Measurements from ENCODE around the gene SCO1. TPM values are rescaled to one million over a fixed set of nuclear protein-coding genes. Genes with fewer than 3 reads are reported as not detected.
A peak's percentile ranks its signal among the peaks of the same experiment; 100 is the strongest.

SCO1 gene
- total and polyA plus RNA-seq, 2 donors (not counting 1 experiment from before 2014, with no cell fraction given) = 5.9 to 28.6 TPM

DNA sequence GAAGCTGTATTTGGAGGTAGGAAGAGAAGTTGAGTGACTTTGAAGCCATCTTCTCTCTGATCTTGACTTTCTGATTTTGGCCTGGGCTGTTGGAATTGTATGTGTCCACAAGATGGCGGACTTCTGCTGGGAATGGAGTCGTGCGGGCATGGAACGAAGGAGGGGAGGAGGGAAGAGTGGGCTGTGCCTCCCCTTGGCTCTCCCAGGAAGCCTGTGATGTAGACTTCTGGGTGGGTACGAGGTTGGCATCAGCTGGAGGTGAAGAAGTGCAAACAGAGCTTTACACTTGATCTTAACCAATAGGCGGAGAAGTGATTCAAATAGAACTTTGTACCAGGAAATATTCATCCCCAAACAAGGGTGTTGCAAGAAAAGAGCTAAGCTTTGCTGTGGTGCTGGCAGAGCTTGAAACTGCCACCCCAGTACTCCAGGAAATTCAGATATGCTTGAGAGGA, 39.9 kb upstream of the SCO1 start:
- no peaks in the 10 kb centered on the region for H4K20me1 ChIP-seq (ENCODE audit: control insufficient read depth, insufficient read depth, low read length, poor library complexity, severe bottlenecking)
- H3K27ac ChIP-seq (ENCODE audit: low read length in 2 of 2) = no peak overlapping the region
- intact Hi-C loops (cut with micrococcal nuclease) = no loop called here
- DNase-seq (peak; percentile 28), ATAC-seq (ENCODE audit: low read depth) (no peak)
- H3K9ac ChIP-seq (ENCODE audit: low read length) = no peak overlapping the region
- POLR2A ChIA-PET = no interaction called here
- H3K79me2 ChIP-seq (ENCODE audit: control insufficient read depth, insufficient read depth, low read length) = no peaks in the 10 kb centered on the region
- TF ChIP-seq, protein P1, sequence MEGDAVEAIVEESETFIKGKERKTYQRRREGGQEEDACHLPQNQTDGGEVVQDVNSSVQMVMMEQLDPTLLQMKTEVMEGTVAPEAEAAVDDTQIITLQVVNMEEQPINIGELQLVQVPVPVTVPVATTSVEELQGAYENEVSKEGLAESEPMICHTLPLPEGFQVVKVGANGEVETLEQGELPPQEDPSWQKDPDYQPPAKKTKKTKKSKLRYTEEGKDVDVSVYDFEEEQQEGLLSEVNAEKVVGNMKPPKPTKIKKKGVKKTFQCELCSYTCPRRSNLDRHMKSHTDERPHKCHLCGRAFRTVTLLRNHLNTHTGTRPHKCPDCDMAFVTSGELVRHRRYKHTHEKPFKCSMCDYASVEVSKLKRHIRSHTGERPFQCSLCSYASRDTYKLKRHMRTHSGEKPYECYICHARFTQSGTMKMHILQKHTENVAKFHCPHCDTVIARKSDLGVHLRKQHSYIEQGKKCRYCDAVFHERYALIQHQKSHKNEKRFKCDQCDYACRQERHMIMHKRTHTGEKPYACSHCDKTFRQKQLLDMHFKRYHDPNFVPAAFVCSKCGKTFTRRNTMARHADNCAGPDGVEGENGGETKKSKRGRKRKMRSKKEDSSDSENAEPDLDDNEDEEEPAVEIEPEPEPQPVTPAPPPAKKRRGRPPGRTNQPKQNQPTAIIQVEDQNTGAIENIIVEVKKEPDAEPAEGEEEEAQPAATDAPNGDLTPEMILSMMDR (IDR thresholded peaks at IDR 0.05) = peak; percentile 41
- no peak for TF ChIP-seq EZH2 (IDR thresholded peaks at IDR 0.05; ENCODE audit: borderline replicate concordance, insufficient read depth, low read depth, low read length, poor library complexity, severe bottlenecking)
- no peak overlapping the region for H3K4me2 ChIP-seq (replicated peaks; ENCODE audit: low read depth, low read length, poor library complexity, severe bottlenecking)
- H2AFZ ChIP-seq (ENCODE audit: insufficient read depth, low read depth, low read length, poor library complexity, severe bottlenecking) = peak overlapping the region; percentile 30
- H3K36me3 ChIP-seq (replicated peaks in 1 of 2; ENCODE audit: control extremely low read depth in 1 of 2, control insufficient read depth in 1 of 2, extremely low read depth in 1 of 2, insufficient read depth in 2 of 2, low read length in 1 of 2) = no peaks in the 10 kb centered on the region
- WGBS (ENCODE audit: insufficient coverage) = 17% methylated on average over 6 of the region's 6 CpGs
- Mint-ChIP-seq H3K27ac (no peak overlapping the region), H3K4me3 (no peak overlapping the region), H3K4me1 (peaks cover 3% of the 10 kb centered on the region), H3K9me3 (ENCODE audit: insufficient read depth) (no peaks in the 10 kb centered on the region), H3K27me3 (peaks cover 16% of the 10 kb centered on the region)
- CTCF ChIA-PET = interaction anchor here (0.9 to 1.1 kb wide), 2 partner anchors 41 to 108 kb away, joined by 3 to 4 read pairs; no protein-coding TSS in a partner anchor
- H3K27me3 ChIP-seq (replicated peaks in 1 of 4; ENCODE audit: control extremely low read depth in 1 of 4, control insufficient read depth in 3 of 4, insufficient read depth in 4 of 4, low read length in 3 of 4) = peaks cover 0 to 2% (median 0%) of the 10 kb centered on the region in 4 experiments
- no peak overlapping the region for H3K4me3 ChIP-seq (ENCODE audit: control extremely low read depth in 1 of 5, extremely low read depth in 1 of 5, insufficient read depth in 1 of 5, low read depth in 2 of 5, low read length in 4 of 5)
- H3K4me1 ChIP-seq (ENCODE audit: control insufficient read depth in 2 of 2, insufficient read depth in 2 of 2, low read length in 2 of 2) = peaks cover 0 to 3% of the 10 kb centered on the region in 2 donors
- no peaks in the 10 kb centered on the region for H3K9me3 ChIP-seq (ENCODE audit: control extremely low read depth in 1 of 3, control insufficient read depth in 2 of 3, insufficient read depth in 1 of 3, low read length in 2 of 3)

GRCh38 chr17:10735821-10736220, 38.5 kb upstream of the SCO1 start:
- Mint-ChIP-seq H3K27me3 (peaks cover 19% of the 10 kb centered on the region), H3K27ac (no peak overlapping the region), H3K4me3 (no peak overlapping the region), H3K4me1 (peaks cover 6% of the 10 kb centered on the region), H3K9me3 (ENCODE audit: insufficient read depth) (no peaks in the 10 kb centered on the region)
- Histone ChIP-seq H3K36me3 (replicated peaks in 1 of 2; ENCODE audit: control extremely low read depth in 1 of 2, control insufficient read depth in 1 of 2, extremely low read depth in 1 of 2, insufficient read depth in 2 of 2, low read length in 1 of 2) (no peaks in the 10 kb centered on the region), H3K9ac (ENCODE audit: low read length) (no peak overlapping the region), H3K4me1 (ENCODE audit: control insufficient read depth in 2 of 2, insufficient read depth in 2 of 2, low read length in 2 of 2) (peaks cover 0 to 4% of the 10 kb centered on the region in 2 donors), H3K9me3 (ENCODE audit: control extremely low read depth in 1 of 3, control insufficient read depth in 2 of 3, insufficient read depth in 1 of 3, low read length in 2 of 3) (no peaks in the 10 kb centered on the region), H4K20me1 (ENCODE audit: control insufficient read depth, insufficient read depth, low read length, poor library complexity, severe bottlenecking) (no peaks in the 10 kb centered on the region), H3K4me3 (ENCODE audit: control extremely low read depth in 1 of 5, extremely low read depth in 1 of 5, insufficient read depth in 1 of 5, low read depth in 2 of 5, low read length in 4 of 5) (no peak overlapping the region), H3K27me3 (replicated peaks in 1 of 4; ENCODE audit: control extremely low read depth in 1 of 4, control insufficient read depth in 3 of 4, insufficient read depth in 4 of 4, low read length in 3 of 4) (no peaks in the 10 kb centered on the region), H3K79me2 (ENCODE audit: control insufficient read depth, insufficient read depth, low read length) (no peaks in the 10 kb centered on the region), H2AFZ (ENCODE audit: insufficient read depth, low read depth, low read length, poor library complexity, severe bottlenecking) (no peak overlapping the region), H3K4me2 (replicated peaks; ENCODE audit: low read depth, low read length, poor library complexity, severe bottlenecking) (no peak overlapping the region), H3K27ac (ENCODE audit: low read length in 2 of 2) (no peak overlapping the region)
- intact Hi-C loops (cut with micrococcal nuclease) = no loop called here
- no peak for DNase-seq
- ChIA-PET POLR2A (no interaction called here), CTCF (interaction anchor here (0.7 to 0.9 kb wide), 3 partner anchors 15 to 105 kb away, joined by 3 to 4 read pairs (median 3); no protein-coding TSS in a partner anchor)
- WGBS (ENCODE audit: insufficient coverage) = 90% methylated on average over 2 of the region's 4 CpGs
- ATAC-seq (ENCODE audit: low read depth) = no peak
- TF ChIP-seq, protein P1 (IDR thresholded peaks at IDR 0.05) = no peak
- TF ChIP-seq EZH2 (IDR thresholded peaks at IDR 0.05; ENCODE audit: borderline replicate concordance, insufficient read depth, low read depth, low read length, poor library complexity, severe bottlenecking) = no peak

All from B cell (primary cell).